ENCODE measurements around the gene KIF18B. TPM values are rescaled to one million over a fixed set of nuclear protein-coding genes. Genes with fewer than 3 reads are reported as not detected.

Gene KIF18B
- total and polyA plus RNA-seq, 10 of the 15 experiments (the other 5 are each of a cell fraction or from before 2014, with no cell fraction given): 2.8 to 46.2 (median 20.5) TPM

GRCh38 chr17:44899074-44899782 is 48.3 kb downstream of the KIF18B start, which contains the start of gene EFTUD2 (continued):
- TF ChIP-seq ZBTB11 (CRISPR knock-in tag; IDR thresholded peaks at IDR 0.05): peak; percentile 67
- TF ChIP-seq STAT3 (IDR thresholded peaks at IDR 0.05; ENCODE audit: low read depth, low read length): no peak

GRCh38 chr17:44898768-44899073 is 48.9 kb downstream of the KIF18B start:
- DNase-seq (ENCODE audit: low read depth, low spot score): no peak
- peak overlapping the region; percentile 97 for H3K27ac ChIP-seq (ENCODE audit: control insufficient read depth, insufficient read depth)
- peak overlapping the region; percentile 99 for H2AFZ ChIP-seq (ENCODE audit: control insufficient read depth, low read depth, low read length)
- H3K4me3 ChIP-seq: peak overlapping the region; percentile 87
- H4K20me1 ChIP-seq (ENCODE audit: control insufficient read depth, insufficient read depth): no peaks in the 10 kb centered on the region
- H3K27me3 ChIP-seq (replicated peaks in 1 of 2; ENCODE audit: control insufficient read depth in 2 of 2, insufficient read depth in 2 of 2, low read length in 1 of 2): no peaks in the 10 kb centered on the region
- POLR2A ChIA-PET: interaction anchor here (1.0 to 1.5 kb wide), 6 partner anchors 14 to 250 kb away, joined by 3 to 6 read pairs (median 4); partner anchors contain the start of gene HEXIM1
- in situ Hi-C loops (cut with MboI): no loop called here
- H3K4me2 ChIP-seq (ENCODE audit: control insufficient read depth, insufficient read depth): peak overlapping the region; percentile 94
- RAD21 ChIA-PET (ENCODE audit: unreplicated experiment): interaction anchor here (1.0 to 1.5 kb wide), 3 partner anchors 21 to 237 kb away, joined by 3 to 6 read pairs (median 4); partner anchors contain the start of gene ACBD4
- no peak for ATAC-seq
- WGBS (ENCODE audit: insufficient coverage, insufficient replicate concordance, low lambda C conversion rate, missing lambda C conversion rate): under 1% methylated on average over 7 of the region's 7 CpGs
- H3K79me2 ChIP-seq (ENCODE audit: control insufficient read depth, insufficient read depth, low read length): peaks cover 35% of the 10 kb centered on the region
- peaks cover 3% of the 10 kb centered on the region; the same call in 1 of the 2 replicates for H3K4me1 ChIP-seq (ENCODE audit: control insufficient read depth, insufficient read depth, low read length)
- BruUV-seq (replicated peaks): TSS peak; percentile 91
- H3K36me3 ChIP-seq (ENCODE audit: control insufficient read depth in 2 of 2, insufficient read depth in 2 of 2, low read length in 1 of 2): peaks cover 0 to 7% of the 10 kb centered on the region in 2 experiments; a peak in 2 of 4 replicates
- no peak for FAIRE-seq
- SMC1A ChIA-PET (ENCODE audit: uncharacterized antibody, unreplicated experiment): interaction anchor here (0.8 to 1.7 kb wide), 6 partner anchors 11 to 299 kb away, joined by 3 to 7 read pairs (median 4); no protein-coding TSS in a partner anchor
- no peaks in the 10 kb centered on the region for H3K9me3 ChIP-seq (replicated peaks; ENCODE audit: control insufficient read depth, insufficient read depth, low read length)
- intact Hi-C loops (cut with micrococcal nuclease; ENCODE audit: unreplicated experiment): no loop called here
- CTCF ChIA-PET: interaction anchor here (0.6 to 3.2 kb wide), 6 partner anchors 20 to 299 kb away, joined by 3 to 18 read pairs (median 4); no protein-coding TSS in a partner anchor
- H3K9ac ChIP-seq (ENCODE audit: control insufficient read depth, insufficient read depth, low read length): peak overlapping the region; percentile 87
- no peak for TF ChIP-seq CHD4 (IDR thresholded peaks at IDR 0.05)
- no peak for TF ChIP-seq SMAD1 (IDR thresholded peaks at IDR 0.05; ENCODE audit: low read depth, partially characterized antibody)
- no peak for TF ChIP-seq ETV6 (conservative IDR thresholded peaks at IDR 0.05 in 1 of 2, IDR thresholded peaks at IDR 0.05 in 1 of 2; ENCODE audit: borderline replicate concordance in 1 of 2, low read depth in 1 of 2)
- no peak for TF ChIP-seq ZNF217 (IDR thresholded peaks at IDR 0.05)
- no peak for TF ChIP-seq RFX5 (IDR thresholded peaks at IDR 0.05; ENCODE audit: low read depth, low read length)
- TF ChIP-seq, protein P1, sequence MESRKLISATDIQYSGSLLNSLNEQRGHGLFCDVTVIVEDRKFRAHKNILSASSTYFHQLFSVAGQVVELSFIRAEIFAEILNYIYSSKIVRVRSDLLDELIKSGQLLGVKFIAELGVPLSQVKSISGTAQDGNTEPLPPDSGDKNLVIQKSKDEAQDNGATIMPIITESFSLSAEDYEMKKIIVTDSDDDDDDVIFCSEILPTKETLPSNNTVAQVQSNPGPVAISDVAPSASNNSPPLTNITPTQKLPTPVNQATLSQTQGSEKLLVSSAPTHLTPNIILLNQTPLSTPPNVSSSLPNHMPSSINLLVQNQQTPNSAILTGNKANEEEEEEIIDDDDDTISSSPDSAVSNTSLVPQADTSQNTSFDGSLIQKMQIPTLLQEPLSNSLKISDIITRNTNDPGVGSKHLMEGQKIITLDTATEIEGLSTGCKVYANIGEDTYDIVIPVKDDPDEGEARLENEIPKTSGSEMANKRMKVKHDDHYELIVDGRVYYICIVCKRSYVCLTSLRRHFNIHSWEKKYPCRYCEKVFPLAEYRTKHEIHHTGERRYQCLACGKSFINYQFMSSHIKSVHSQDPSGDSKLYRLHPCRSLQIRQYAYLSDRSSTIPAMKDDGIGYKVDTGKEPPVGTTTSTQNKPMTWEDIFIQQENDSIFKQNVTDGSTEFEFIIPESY (IDR thresholded peaks at IDR 0.05): no peak
- no peak for TF ChIP-seq PAX8 (IDR thresholded peaks at IDR 0.05)
- TF ChIP-seq, protein P2, sequence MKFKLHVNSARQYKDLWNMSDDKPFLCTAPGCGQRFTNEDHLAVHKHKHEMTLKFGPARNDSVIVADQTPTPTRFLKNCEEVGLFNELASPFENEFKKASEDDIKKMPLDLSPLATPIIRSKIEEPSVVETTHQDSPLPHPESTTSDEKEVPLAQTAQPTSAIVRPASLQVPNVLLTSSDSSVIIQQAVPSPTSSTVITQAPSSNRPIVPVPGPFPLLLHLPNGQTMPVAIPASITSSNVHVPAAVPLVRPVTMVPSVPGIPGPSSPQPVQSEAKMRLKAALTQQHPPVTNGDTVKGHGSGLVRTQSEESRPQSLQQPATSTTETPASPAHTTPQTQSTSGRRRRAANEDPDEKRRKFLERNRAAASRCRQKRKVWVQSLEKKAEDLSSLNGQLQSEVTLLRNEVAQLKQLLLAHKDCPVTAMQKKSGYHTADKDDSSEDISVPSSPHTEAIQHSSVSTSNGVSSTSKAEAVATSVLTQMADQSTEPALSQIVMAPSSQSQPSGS (IDR thresholded peaks at IDR 0.05; ENCODE audit: low read length): no peak
- TF ChIP-seq CBFB (IDR thresholded peaks at IDR 0.05; ENCODE audit: low read depth): no peak
- no peak for TF ChIP-seq KDM1A (IDR thresholded peaks at IDR 0.05; ENCODE audit: borderline replicate concordance)
- TF ChIP-seq IRF4 (IDR thresholded peaks at IDR 0.05; ENCODE audit: low read depth, low read length): 0 out of 2 replicates have a peak, but pooled peaks have one; percentile 10
- TF ChIP-seq ESRRA (IDR thresholded peaks at IDR 0.05; ENCODE audit: low read length): no peak
- TF ChIP-seq POLR2AphosphoS2 (IDR thresholded peaks at IDR 0.05; ENCODE audit: low read depth, low read length): no peak

All from GM12878 (cell line).